ENCODE results near the gene RNF4.
"Not testable (repeated sequence)": the region's sequence is repeated elsewhere in the genome, so short reads cannot be mapped to it uniquely, and the experiment has no call there.

Gene RNF4

GRCh38 chr4:2546961-2547691 is 78.2 kb downstream of the RNF4 start:
- peaks cover 35% of the 10 kb centered on the region for H3K4me1 Mint-ChIP-seq
- not testable (repeated sequence) for H3K9me3 Mint-ChIP-seq; H3K4me3 Mint-ChIP-seq; H3K36me3 Mint-ChIP-seq; DNase-seq (ENCODE audit: low spot score in 2 of 2); H3K27ac Mint-ChIP-seq; ATAC-seq

- Mint-ChIP-seq H3K27ac (peak overlapping the region; percentile 38), H3K4me3 (no peak overlapping the region), H3K36me3 (peaks cover 4% of the 10 kb centered on the region), H3K4me1 (peaks cover 31% of the 10 kb centered on the region), H3K9me3 (no peaks in the 10 kb centered on the region)
- no peak for ATAC-seq
- DNase-seq (ENCODE audit: low spot score in 2 of 2): no peak
These were observed 82.2 kb downstream of the RNF4 start for GRCh38 chr4:2551118-2551517.

- Mint-ChIP-seq H3K4me1 (peaks cover 29% of the 10 kb centered on the region), H3K36me3 (peaks cover 4% of the 10 kb centered on the region), H3K4me3 (no peak overlapping the region), H3K27ac (no peak overlapping the region), H3K9me3 (no peaks in the 10 kb centered on the region)
- DNase-seq (ENCODE audit: low spot score in 2 of 2) (no peak), ATAC-seq (no peak)
These were observed 83.9 kb downstream of the RNF4 start for GRCh38 chr4:2552806-2553205.

DNA sequence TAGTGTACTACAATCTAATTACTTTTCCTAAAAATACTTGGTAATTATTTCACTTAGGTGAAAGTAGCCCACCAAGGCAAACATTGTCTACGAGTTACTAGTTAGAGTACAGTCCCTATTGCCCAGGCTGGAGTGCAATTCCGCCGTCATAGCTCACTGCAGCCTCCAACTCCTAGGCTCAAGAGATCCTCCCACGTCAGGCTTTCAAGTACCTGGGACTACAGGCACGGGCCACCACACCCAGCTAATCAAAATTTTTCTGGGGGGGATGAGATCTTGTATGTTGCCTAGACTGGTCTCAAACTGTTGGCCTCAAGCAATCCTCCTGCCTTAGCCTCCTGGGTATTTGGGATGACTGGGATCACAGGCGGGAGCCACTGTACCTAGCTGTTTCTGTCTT is 89.4 kb downstream of the RNF4 start:
- H3K9me3 Mint-ChIP-seq: no peaks in the 10 kb centered on the region
- peaks cover 33% of the 10 kb centered on the region for H3K4me1 Mint-ChIP-seq
- no peak overlapping the region for H3K27ac Mint-ChIP-seq
- no peak for DNase-seq (ENCODE audit: low spot score in 2 of 2)
- ATAC-seq: no peak
- peaks cover 12% of the 10 kb centered on the region for H3K36me3 Mint-ChIP-seq
- no peak overlapping the region for H3K4me3 Mint-ChIP-seq

DNA sequence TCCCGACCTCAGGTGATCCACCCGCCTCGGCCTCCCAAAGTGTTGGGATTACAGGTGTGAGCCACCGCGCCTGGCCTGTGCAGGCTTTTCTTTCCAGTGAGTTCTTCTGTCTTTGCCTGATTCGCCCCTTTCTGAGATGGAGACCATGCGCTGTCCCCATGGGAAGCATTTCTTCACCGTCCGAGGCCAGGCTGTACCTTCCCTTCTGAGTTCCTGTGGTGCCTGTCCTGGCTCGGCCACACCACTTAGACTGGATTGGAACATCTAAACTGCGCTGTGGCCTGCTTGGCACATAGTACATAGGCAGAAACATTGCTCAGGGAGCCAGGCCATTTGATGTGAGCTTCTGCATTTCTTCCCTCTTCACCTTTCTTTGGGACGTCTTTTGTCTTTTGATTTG is 91.3 kb downstream of the RNF4 start:
- no peak overlapping the region for H3K4me3 Mint-ChIP-seq
- H3K36me3 Mint-ChIP-seq: peaks cover 19% of the 10 kb centered on the region
- no peak for ATAC-seq
- no peak for DNase-seq (ENCODE audit: low spot score in 2 of 2)
- peak overlapping the region; percentile 70 for H3K27ac Mint-ChIP-seq
- peaks cover 25% of the 10 kb centered on the region for H3K4me1 Mint-ChIP-seq
- H3K9me3 Mint-ChIP-seq: no peaks in the 10 kb centered on the region
